ENCODE data around the gene MAST1.

MAST1 gene

DNA sequence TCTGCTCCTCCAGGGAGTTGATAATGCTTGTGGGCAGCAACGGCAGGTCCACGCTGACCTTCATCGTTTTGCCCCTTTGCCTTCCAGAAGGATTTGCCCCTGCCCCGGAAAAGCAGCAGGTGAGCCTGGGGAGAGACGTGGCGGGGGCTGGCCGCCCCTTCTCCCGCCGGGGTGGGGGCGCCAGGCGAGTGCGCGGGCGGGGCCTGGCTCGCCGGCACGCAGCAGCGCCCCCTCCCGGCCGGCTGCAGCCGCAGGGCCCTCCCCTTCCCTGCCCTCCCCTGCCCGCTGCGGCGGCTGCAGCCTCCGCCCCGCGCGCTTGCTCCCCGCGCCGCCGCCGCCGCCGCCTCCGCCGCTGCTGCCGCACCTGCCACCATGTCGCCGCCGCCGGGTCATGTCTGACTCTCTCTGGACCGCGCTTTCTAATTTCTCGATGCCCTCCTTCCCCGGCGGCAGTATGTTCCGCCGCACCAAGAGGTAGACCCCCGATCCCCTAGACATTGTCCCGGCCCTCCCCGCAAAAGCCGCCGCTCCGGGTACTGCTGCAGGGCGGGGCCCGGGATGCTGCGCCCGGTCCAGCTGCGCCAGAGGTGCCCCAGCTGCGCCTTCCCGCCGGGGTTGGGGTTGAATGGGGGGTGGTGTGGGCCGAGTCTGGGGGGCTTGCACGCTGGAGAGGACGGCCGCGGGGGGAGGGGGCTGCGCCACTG is at the start of gene MAST1:
TSS of gene MAST1 (plus strand) at position 334 of the 704 bp plus-strand sequence. CDS start at position 392, 58 bp downstream.
- H3K36me3 ChIP-seq (ENCODE audit: control insufficient read depth in 2 of 2, insufficient read depth in 1 of 2, low read length in 2 of 2) = no peaks in the 10 kb centered on the region
- peak within 1 kb of the TSS; percentile 49 for H3K4me3 ChIP-seq (ENCODE audit: low read depth, low read length)
- H3K27ac ChIP-seq (ENCODE audit: extremely low read depth, low read depth, low read length) = no peak within 1 kb of the TSS
- ChIA-PET CTCF (interaction anchor here (0.7 to 1.8 kb wide), 4 partner anchors 9 to 78 kb away, joined by 5 to 13 read pairs (median 6); no protein-coding TSS in a partner anchor), POLR2A (no interaction called here)
- H3K4me1 ChIP-seq (ENCODE audit: control insufficient read depth, insufficient read depth, low read length) = 0 out of 2 replicates have a peak, but pooled peaks cover under 1% of the 10 kb centered on the region
- no peaks in the 10 kb centered on the region for H3K9me3 ChIP-seq (ENCODE audit: control insufficient read depth, insufficient read depth, low read depth, low read length)
- TF ChIP-seq ZNF148 (tag by site-specific recombination; IDR thresholded peaks at IDR 0.05; ENCODE audit: borderline replicate concordance) = no peak
- peak; percentile 28; the same call in 1 of the 2 replicates for TF ChIP-seq EGR2 (tag by site-specific recombination; IDR thresholded peaks at IDR 0.05; ENCODE audit: low read depth)
- TF ChIP-seq YY1 (tag by site-specific recombination; IDR thresholded peaks at IDR 0.05) = no peak
- peak; percentile 44 for TF ChIP-seq KLF1 (tag by site-specific recombination; IDR thresholded peaks at IDR 0.05)
- TF ChIP-seq GLIS2 (tag by site-specific recombination; IDR thresholded peaks at IDR 0.05) = 0 out of 2 replicates have a peak, but pooled peaks have one; percentile 30
- TF ChIP-seq ZNF677 (tag by site-specific recombination; IDR thresholded peaks at IDR 0.05) = 0 out of 2 replicates have a peak, but pooled peaks have one; percentile 17
- peak; percentile 7; the same call in 1 of the 2 replicates for TF ChIP-seq ZIC2 (tag by site-specific recombination; IDR thresholded peaks at IDR 0.05)
- peak; percentile 29; the same call in 1 of the 2 replicates for TF ChIP-seq ZNF560 (tag by site-specific recombination; IDR thresholded peaks at IDR 0.05; ENCODE audit: borderline replicate concordance)
- TF ChIP-seq ZNF335 (tag by site-specific recombination; conservative IDR thresholded peaks at IDR 0.05) = peak; percentile 83
- peak; percentile 59 for TF ChIP-seq ZFHX2 (tag by site-specific recombination; conservative IDR thresholded peaks at IDR 0.05)
- TF ChIP-seq ZBTB44 (tag by site-specific recombination; IDR thresholded peaks at IDR 0.05) = peak; percentile 71; the same call in 1 of the 2 replicates
- TF ChIP-seq ZBTB8A (tag by site-specific recombination; IDR thresholded peaks at IDR 0.05) = 0 out of 2 replicates have a peak, but pooled peaks have one; percentile 22
- no peak for TF ChIP-seq ZSCAN30 (tag by site-specific recombination; IDR thresholded peaks at IDR 0.05)
- peak; percentile 7; the same call in 1 of the 2 replicates for TF ChIP-seq ZBTB20 (tag by site-specific recombination; IDR thresholded peaks at IDR 0.05)
- 0 out of 2 replicates have a peak, but pooled peaks have one; percentile 29 for TF ChIP-seq KLF7 (tag by site-specific recombination; IDR thresholded peaks at IDR 0.05; ENCODE audit: borderline replicate concordance)
- TF ChIP-seq, protein P1, sequence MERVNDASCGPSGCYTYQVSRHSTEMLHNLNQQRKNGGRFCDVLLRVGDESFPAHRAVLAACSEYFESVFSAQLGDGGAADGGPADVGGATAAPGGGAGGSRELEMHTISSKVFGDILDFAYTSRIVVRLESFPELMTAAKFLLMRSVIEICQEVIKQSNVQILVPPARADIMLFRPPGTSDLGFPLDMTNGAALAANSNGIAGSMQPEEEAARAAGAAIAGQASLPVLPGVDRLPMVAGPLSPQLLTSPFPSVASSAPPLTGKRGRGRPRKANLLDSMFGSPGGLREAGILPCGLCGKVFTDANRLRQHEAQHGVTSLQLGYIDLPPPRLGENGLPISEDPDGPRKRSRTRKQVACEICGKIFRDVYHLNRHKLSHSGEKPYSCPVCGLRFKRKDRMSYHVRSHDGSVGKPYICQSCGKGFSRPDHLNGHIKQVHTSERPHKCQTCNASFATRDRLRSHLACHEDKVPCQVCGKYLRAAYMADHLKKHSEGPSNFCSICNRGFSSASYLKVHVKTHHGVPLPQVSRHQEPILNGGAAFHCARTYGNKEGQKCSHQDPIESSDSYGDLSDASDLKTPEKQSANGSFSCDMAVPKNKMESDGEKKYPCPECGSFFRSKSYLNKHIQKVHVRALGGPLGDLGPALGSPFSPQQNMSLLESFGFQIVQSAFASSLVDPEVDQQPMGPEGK (tag by site-specific recombination; IDR thresholded peaks at IDR 0.05) = peak; percentile 66
- TF ChIP-seq ZNF341 (tag by site-specific recombination; IDR thresholded peaks at IDR 0.05; ENCODE audit: low read depth) = 0 out of 2 replicates have a peak, but pooled peaks have one; percentile 14
- TF ChIP-seq PRDM10 (tag by site-specific recombination; IDR thresholded peaks at IDR 0.05) = peak; percentile 77
- TF ChIP-seq REPIN1 (tag by site-specific recombination; IDR thresholded peaks at IDR 0.05; ENCODE audit: low read depth) = no peak
- TF ChIP-seq, protein P2, sequence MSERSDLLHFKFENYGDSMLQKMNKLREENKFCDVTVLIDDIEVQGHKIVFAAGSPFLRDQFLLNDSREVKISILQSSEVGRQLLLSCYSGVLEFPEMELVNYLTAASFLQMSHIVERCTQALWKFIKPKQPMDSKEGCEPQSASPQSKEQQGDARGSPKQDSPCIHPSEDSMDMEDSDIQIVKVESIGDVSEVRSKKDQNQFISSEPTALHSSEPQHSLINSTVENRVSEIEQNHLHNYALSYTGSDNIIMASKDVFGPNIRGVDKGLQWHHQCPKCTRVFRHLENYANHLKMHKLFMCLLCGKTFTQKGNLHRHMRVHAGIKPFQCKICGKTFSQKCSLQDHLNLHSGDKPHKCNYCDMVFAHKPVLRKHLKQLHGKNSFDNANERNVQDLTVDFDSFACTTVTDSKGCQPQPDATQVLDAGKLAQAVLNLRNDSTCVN (tag by site-specific recombination; optimal IDR thresholded peaks at IDR 0.05) = peak; percentile 63
